ENCODE measurements around the gene IKBKE. TPM values are rescaled to one million over a fixed set of nuclear protein-coding genes. Genes with fewer than 3 reads are reported as not detected.

Gene IKBKE
- total and polyA plus RNA-seq, 2 of the 8 experiments (the other 6 are each of a cell fraction or from before 2014, with no cell fraction given): 8.6 to 12.0 TPM

GRCh38 chr1:206455666-206456344 is 14.5 kb upstream of the IKBKE start:
- Histone ChIP-seq H3K9ac (replicated peaks in 1 of 4; ENCODE audit: extremely low read depth in 1 of 4, low read depth in 3 of 4, low read length in 3 of 4) (no peak overlapping the region), H3K27me3 (replicated peaks in 1 of 4; ENCODE audit: control insufficient read depth in 3 of 4, extremely low read depth in 1 of 4, insufficient read depth in 3 of 4, low read length in 3 of 4) (no peaks in the 10 kb centered on the region), H2AK5ac (ENCODE audit: low read depth, low read length) (no peak overlapping the region), H4K20me1 (replicated peaks in 1 of 2; ENCODE audit: control insufficient read depth in 1 of 2, insufficient read depth in 2 of 2, low read length in 2 of 2) (no peaks in the 10 kb centered on the region), H2BK120ac (replicated peaks; ENCODE audit: low read depth, low read length) (no peak overlapping the region), H2BK15ac (ENCODE audit: low read length) (no peak overlapping the region), H3K14ac (ENCODE audit: insufficient read length) (no peak overlapping the region), H3K18ac (ENCODE audit: extremely low read depth, low read length) (no peak overlapping the region), H3K36me3 (ENCODE audit: control insufficient read depth in 2 of 4, insufficient read depth in 4 of 4, low read length in 3 of 4) (peaks cover 2 to 6% (median 3%) of the 10 kb centered on the region in 4 experiments; a peak in 4 of 8 replicates), H2BK20ac (ENCODE audit: low read length) (no peak overlapping the region), H3K23me2 (ENCODE audit: low read depth, low read length) (no peaks in the 10 kb centered on the region; the same call in 1 of the 2 replicates), H4K5ac (ENCODE audit: insufficient read length, low read depth, low read length) (no peak overlapping the region), H3K4me3 (ENCODE audit: extremely low read depth in 1 of 4, insufficient read depth in 2 of 4, low read depth in 3 of 4, low read length in 4 of 4) (no peak overlapping the region), H3K4me1 (replicated peaks in 1 of 4; ENCODE audit: control insufficient read depth in 3 of 4, insufficient read depth in 4 of 4, low read length in 3 of 4) (peaks cover 0 to 13% (median 3%) of the 10 kb centered on the region in 4 experiments; a peak in 4 of 7 replicates), H3K4me2 (ENCODE audit: insufficient read depth in 1 of 2, low read depth in 2 of 2, low read length in 2 of 2) (no peak overlapping the region), H2AFZ (ENCODE audit: low read length) (no peak overlapping the region), H2BK5ac (ENCODE audit: low read depth, low read length) (no peak overlapping the region), H2BK12ac (ENCODE audit: low read depth, low read length) (no peak overlapping the region), H3K4ac (replicated peaks; ENCODE audit: insufficient read length, low read depth, low read length) (no peak overlapping the region), H3K56ac (replicated peaks; ENCODE audit: insufficient read length, low read depth, low read length) (no peak overlapping the region), H3K27ac (ENCODE audit: low read depth, low read length) (no peak overlapping the region), H4K91ac (replicated peaks; ENCODE audit: insufficient read length, low read length) (no peak overlapping the region), H3K9me3 (ENCODE audit: insufficient read depth in 2 of 2, low read depth in 1 of 2, low read length in 1 of 2) (no peaks in the 10 kb centered on the region), H3K79me1 (ENCODE audit: low read depth, low read length) (no peaks in the 10 kb centered on the region; the same call in 1 of the 2 replicates), H3K23ac (ENCODE audit: insufficient read length) (no peak overlapping the region), H4K8ac (ENCODE audit: extremely low read depth, insufficient read depth, low read length) (no peak overlapping the region), H3K79me2 (ENCODE audit: control insufficient read depth in 1 of 2, insufficient read depth in 2 of 2, low read length in 2 of 2) (no peaks in the 10 kb centered on the region)
- no peak for TF ChIP-seq EZH2 (IDR thresholded peaks at IDR 0.05; ENCODE audit: low read depth, low read length, severe bottlenecking)
- TF ChIP-seq SIX5 (IDR thresholded peaks at IDR 0.05; ENCODE audit: low read depth, low read length): no peak
- WGBS, 2 experiments (ENCODE audit: extremely low coverage in 1 of 2, insufficient coverage in 1 of 2, insufficient read length in 1 of 2, insufficient replicate concordance in 2 of 2, low coverage in 1 of 2, low lambda C conversion rate in 2 of 2, missing lambda C conversion rate in 1 of 2): 89% methylated on average over 12 of the region's 12 CpGs; no CpG with 5 or more reads in 1 of the 2 experiments
- FAIRE-seq (no peak), DNase-seq (ENCODE audit: low read depth in 1 of 2, low spot score in 2 of 2) (no peak)
- POLR2A ChIA-PET (ENCODE audit: partially characterized antibody): interaction anchor here (1.3 kb wide), 1 partner anchor 12 kb away, joined by 4 read pairs; no protein-coding TSS in a partner anchor
- CTCF ChIA-PET (ENCODE audit: partially characterized antibody): interaction anchor here (0.6 to 1.6 kb wide), 7 partner anchors 8 to 128 kb away, joined by 3 to 5 read pairs (median 4); no protein-coding TSS in a partner anchor

Measured in H1 (cell line).